Type B pancreatic cell (in vitro differentiated cells): ENCODE measurements around the gene OXNAD1. TPM values are rescaled to one million over a fixed set of nuclear protein-coding genes. Genes with fewer than 3 reads are reported as not detected.

Experiments
- DNase-seq: peaks from one replicate; pipeline ENCODE4 v3.0.0; 2021; ENCODE audit warnings: mixed read lengths; ENCODE audit not compliant: unreplicated experiment; ENCODE audit errors: extremely low spot score
- H3K27ac Mint-ChIP-seq: 2 replicates; pipeline ENCODE4 v1.8.0; 2021; ENCODE audit warnings: mild to moderate bottlenecking, mixed read lengths
- H3K27me3 Mint-ChIP-seq: 2 replicates; pipeline ENCODE4 v1.8.0; 2021; ENCODE audit warnings: mixed read lengths
- H3K36me3 Mint-ChIP-seq: 2 replicates; pipeline ENCODE4 v1.8.0; 2021; ENCODE audit warnings: mixed read lengths
- H3K4me1 Mint-ChIP-seq: one replicate; pipeline ENCODE4 v1.8.0; 2021; ENCODE audit warnings: mixed read lengths; ENCODE audit not compliant: unreplicated experiment
- H3K4me3 Mint-ChIP-seq: 2 replicates; pipeline ENCODE4 v1.8.0; 2021; ENCODE audit warnings: mild to moderate bottlenecking, mixed read lengths
- H3K9me3 Mint-ChIP-seq: 2 replicates; pipeline ENCODE4 v1.8.0; 2021; ENCODE audit warnings: mixed read lengths
- CTCF ChIP-seq: fragments of 200-600 bp; sonication (generic); conservative IDR thresholded peaks from 2 replicates; pipeline ENCODE4 v1.5.0; 2021; ENCODE audit warnings: antibody characterized with exemption, mild to moderate bottlenecking
- total RNA-seq: library from RNA; stranded (reverse); gene quantifications from 2 replicates; pipeline ENCODE4 v1.2.1, GENCODE V29; 2021; ENCODE audit warnings: low replicate concordance

OXNAD1 gene
- total RNA-seq, 1 donor from 2014 or later, result 16.0 TPM

GRCh38 chr3:16266714-16267113, 1.7 kb downstream of the OXNAD1 start:
- peak overlapping the region; percentile 61 for H3K27ac Mint-ChIP-seq
- H3K9me3 Mint-ChIP-seq, result no peaks in the 10 kb centered on the region
- no peaks in the 10 kb centered on the region for H3K36me3 Mint-ChIP-seq
- no peak for TF ChIP-seq CTCF
- H3K4me3 Mint-ChIP-seq, result peak overlapping the region; percentile 76
- H3K27me3 Mint-ChIP-seq, result no peaks in the 10 kb centered on the region
- DNase-seq, result no peak
- H3K4me1 Mint-ChIP-seq, result peaks cover 19% of the 10 kb centered on the region

- H3K4me1 Mint-ChIP-seq, result peaks cover 11% of the 10 kb centered on the region
- peaks cover 4% of the 10 kb centered on the region for H3K36me3 Mint-ChIP-seq
- no peak for TF ChIP-seq CTCF
- DNase-seq, result no peak
- H3K27ac Mint-ChIP-seq, result no peak overlapping the region
- H3K27me3 Mint-ChIP-seq, result no peaks in the 10 kb centered on the region
- H3K4me3 Mint-ChIP-seq, result no peak overlapping the region
- H3K9me3 Mint-ChIP-seq, result no peaks in the 10 kb centered on the region
These were observed 5.8 kb downstream of the OXNAD1 start for GRCh38 chr3:16270855-16271254.

DNA sequence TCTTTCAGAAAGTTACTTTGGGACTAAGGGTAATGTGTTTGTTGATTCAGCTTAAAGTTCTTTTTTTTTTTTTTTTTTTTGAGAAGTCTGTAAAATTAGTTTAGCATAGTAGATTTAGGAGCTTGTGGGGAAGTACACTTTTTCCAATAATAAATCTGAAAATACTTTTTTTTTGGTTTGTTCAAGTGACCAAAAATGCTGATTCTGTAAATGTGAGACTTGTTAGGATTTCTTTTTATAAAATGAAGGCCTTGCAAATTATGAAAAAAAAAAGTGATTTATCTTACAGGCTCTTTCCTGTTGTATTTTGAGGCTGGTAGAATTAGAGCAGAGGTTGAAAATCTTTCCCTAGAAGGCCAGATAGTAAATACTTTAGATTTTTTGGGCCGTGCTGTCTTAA, 7.6 kb downstream of the OXNAD1 start:
- H3K4me3 Mint-ChIP-seq, result no peak overlapping the region
- no peak for DNase-seq
- no peak for TF ChIP-seq CTCF
- no peak overlapping the region for H3K27ac Mint-ChIP-seq
- peaks cover 7% of the 10 kb centered on the region for H3K36me3 Mint-ChIP-seq
- no peaks in the 10 kb centered on the region for H3K27me3 Mint-ChIP-seq
- H3K9me3 Mint-ChIP-seq, result no peaks in the 10 kb centered on the region
- H3K4me1 Mint-ChIP-seq, result peaks cover 2% of the 10 kb centered on the region

DNA sequence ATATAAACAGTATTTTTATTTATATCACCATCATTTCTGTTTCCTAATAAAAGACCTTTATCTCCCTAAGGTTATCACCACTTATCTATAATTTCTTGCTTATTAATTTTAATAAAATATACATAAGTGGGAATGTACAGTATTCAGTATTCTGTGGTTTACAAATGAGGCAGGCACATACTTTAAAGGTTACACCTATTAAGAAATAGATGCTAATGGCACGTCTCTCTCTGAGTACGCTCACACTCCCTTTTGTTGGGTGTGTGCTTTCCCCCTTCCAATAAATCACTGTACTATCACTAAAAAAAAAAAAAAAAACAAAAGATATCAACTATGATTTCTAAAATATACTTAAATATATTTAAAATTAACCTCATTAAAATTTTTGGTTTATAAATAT, 8.9 kb downstream of the OXNAD1 start:
- no peak for TF ChIP-seq CTCF
- H3K4me3 Mint-ChIP-seq, result no peak overlapping the region
- no peak for DNase-seq
- H3K27me3 Mint-ChIP-seq, result no peaks in the 10 kb centered on the region
- no peak overlapping the region for H3K27ac Mint-ChIP-seq
- no peaks in the 10 kb centered on the region for H3K4me1 Mint-ChIP-seq
- peaks cover 9% of the 10 kb centered on the region for H3K36me3 Mint-ChIP-seq
- no peaks in the 10 kb centered on the region for H3K9me3 Mint-ChIP-seq

GRCh38 chr3:16277471-16277870, 12.5 kb downstream of the OXNAD1 start:
- no peaks in the 10 kb centered on the region for H3K27me3 Mint-ChIP-seq
- no peak overlapping the region for H3K27ac Mint-ChIP-seq
- H3K36me3 Mint-ChIP-seq, result peaks cover 13% of the 10 kb centered on the region
- H3K4me3 Mint-ChIP-seq, result no peak overlapping the region
- DNase-seq, result no peak
- no peaks in the 10 kb centered on the region for H3K9me3 Mint-ChIP-seq
- no peak for TF ChIP-seq CTCF
- no peaks in the 10 kb centered on the region for H3K4me1 Mint-ChIP-seq
